ENCODE data around the gene RPH3AL. TPM values are rescaled to one million over a fixed set of nuclear protein-coding genes. Genes with fewer than 3 reads are reported as not detected.

RPH3AL gene
- total and polyA plus RNA-seq, 2 donors from 2014 or later: 18.1 to 55.9 TPM

GRCh38 chr17:345261-345660 lies 7.3 kb downstream of the RPH3AL start:
- Histone ChIP-seq H3K9ac (ENCODE audit: low read length in 3 of 3) (no peak overlapping the region), H3K9me3 (ENCODE audit: control insufficient read depth in 2 of 3, insufficient read depth in 1 of 3, low read length in 3 of 3) (peaks cover 0 to 3% (median 0%) of the 10 kb centered on the region in 3 donors), H3K27ac (ENCODE audit: low read depth in 2 of 2, low read length in 2 of 2) (no peak overlapping the region), H3K4me3 (ENCODE audit: low read length in 3 of 3) (no peak overlapping the region), H3K4me1 (ENCODE audit: control insufficient read depth in 2 of 3, insufficient read depth in 2 of 3, low read depth in 1 of 3, low read length in 3 of 3) (peaks cover 3 to 21% (median 21%) of the 10 kb centered on the region in 3 donors), H3K36me3 (ENCODE audit: control insufficient read depth in 2 of 3, insufficient read depth in 3 of 3, low read length in 3 of 3) (no peaks in the 10 kb centered on the region), H3K27me3 (ENCODE audit: control insufficient read depth, insufficient read depth, low read length) (no peaks in the 10 kb centered on the region)
- DNase-seq: peak in 1 of 5 donors; percentile 12
- intact Hi-C loops (cut with DNase I): no loop called here
- no peak for FAIRE-seq
- TF ChIP-seq CTCF (IDR thresholded peaks at IDR 0.05; ENCODE audit: borderline replicate concordance, extremely low read depth, insufficient read depth): no peak

GRCh38 chr17:343875-344752 lies 8.5 kb downstream of the RPH3AL start:
- H3K9me3 ChIP-seq (ENCODE audit: control insufficient read depth in 2 of 3, insufficient read depth in 1 of 3, low read length in 3 of 3): peaks cover 0 to 3% (median 0%) of the 10 kb centered on the region in 3 donors
- intact Hi-C loops (cut with DNase I): no loop called here
- FAIRE-seq (no peak), DNase-seq (no peak)
- no peaks in the 10 kb centered on the region for H3K36me3 ChIP-seq (ENCODE audit: control insufficient read depth in 2 of 3, insufficient read depth in 3 of 3, low read length in 3 of 3)
- no peak overlapping the region for H3K4me3 ChIP-seq (ENCODE audit: low read length in 3 of 3)
- no peak overlapping the region for H3K27ac ChIP-seq (ENCODE audit: low read depth in 2 of 2, low read length in 2 of 2)
- no peaks in the 10 kb centered on the region for H3K27me3 ChIP-seq (ENCODE audit: control insufficient read depth, insufficient read depth, low read length)
- TF ChIP-seq CTCF (IDR thresholded peaks at IDR 0.05; ENCODE audit: borderline replicate concordance, extremely low read depth, insufficient read depth): no peak
- H3K9ac ChIP-seq (ENCODE audit: low read length in 3 of 3): no peak overlapping the region
- H3K4me1 ChIP-seq (ENCODE audit: control insufficient read depth in 2 of 3, insufficient read depth in 2 of 3, low read depth in 1 of 3, low read length in 3 of 3): peaks cover 0 to 12% (median 11%) of the 10 kb centered on the region in 3 donors

- Histone ChIP-seq H3K4me1 (ENCODE audit: control insufficient read depth in 2 of 3, insufficient read depth in 2 of 3, low read depth in 1 of 3, low read length in 3 of 3) (peaks cover 0 to 9% (median 3%) of the 10 kb centered on the region in 3 donors), H3K9me3 (ENCODE audit: control insufficient read depth in 2 of 3, insufficient read depth in 1 of 3, low read length in 3 of 3) (peaks cover 0 to 3% (median 0%) of the 10 kb centered on the region in 3 donors), H3K27me3 (ENCODE audit: control insufficient read depth, insufficient read depth, low read length) (no peaks in the 10 kb centered on the region), H3K9ac (ENCODE audit: low read length in 3 of 3) (no peak overlapping the region), H3K27ac (ENCODE audit: low read depth in 2 of 2, low read length in 2 of 2) (no peak overlapping the region), H3K36me3 (ENCODE audit: control insufficient read depth in 2 of 3, insufficient read depth in 3 of 3, low read length in 3 of 3) (no peaks in the 10 kb centered on the region), H3K4me3 (ENCODE audit: low read length in 3 of 3) (no peak overlapping the region)
- FAIRE-seq: no peak
- intact Hi-C loops (cut with DNase I): no loop called here
- TF ChIP-seq CTCF (IDR thresholded peaks at IDR 0.05; ENCODE audit: borderline replicate concordance, extremely low read depth, insufficient read depth): no peak
- peak in 1 of 5 donors; percentile 19 for DNase-seq
Measured at GRCh38 chr17:343211-343610, 9.4 kb downstream of the RPH3AL start.
